Aorta (tissue), 5 donors: ENCODE data around the gene CNIH1. TPM values are rescaled to one million over a fixed set of nuclear protein-coding genes. Genes with fewer than 3 reads are reported as not detected.

Experiments
- ATAC-seq: fragments of 200-7000 bp; cut with Tn5 transposase; one replicate; pipeline ENCODE4 v1.9.1; 2022; ENCODE audit warnings: moderate library complexity; ENCODE audit not compliant: low FRiP score
- DNase-seq, 2 donors: peaks; one replicate each; pipeline ENCODE4 v3.0.0-alpha.2; 2020
- H3K27ac ChIP-seq, 2 donors: one replicate each; pipeline ENCODE4 v1.5.1; 2013; ENCODE audit warnings: low read length in 2 of 2, mild to moderate bottlenecking in 2 of 2, moderate library complexity in 2 of 2, control low read depth in 1 of 2, inconsistent platforms in 1 of 2, low read depth in 1 of 2
- H3K27me3 ChIP-seq, 2 donors: one replicate each; pipeline ENCODE4 v1.6.1; 2013; ENCODE audit warnings: control low read depth in 1 of 2, low read length in 1 of 2, mild to moderate bottlenecking in 1 of 2, moderate library complexity in 1 of 2; ENCODE audit not compliant: insufficient read depth in 2 of 2, control insufficient read depth in 1 of 2
- H3K36me3 ChIP-seq, 2 donors: one replicate each; pipeline ENCODE4 v1.6.1; 2013; ENCODE audit warnings: control low read depth in 1 of 2, low read length in 1 of 2, mild to moderate bottlenecking in 1 of 2; ENCODE audit not compliant: insufficient read depth in 2 of 2, control insufficient read depth in 1 of 2
- H3K4me1 ChIP-seq, 2 donors: one replicate each; pipeline ENCODE4 v1.6.1; 2013; ENCODE audit warnings: low read length in 2 of 2, control low read depth in 1 of 2, mild to moderate bottlenecking in 1 of 2, moderate library complexity in 1 of 2; ENCODE audit not compliant: insufficient read depth in 2 of 2, control insufficient read depth in 1 of 2
- H3K4me3 ChIP-seq, 2 donors: one replicate each; pipeline ENCODE4 v1.5.1; 2013; ENCODE audit warnings: low read length in 2 of 2, control low read depth in 1 of 2, mild to moderate bottlenecking in 1 of 2
- H3K9me3 ChIP-seq: one replicate; pipeline ENCODE4 v1.6.1; 2013; ENCODE audit warnings: mild to moderate bottlenecking, low read length; ENCODE audit not compliant: control insufficient read depth
- WGBS, 2 donors: extraction: QIAGEN DNeasy Blood & Tissue Kit; methylation state at CpG; one replicate each; pipeline ENCODE4 v1.1.7; 2013; 5-methylcytosine and 5-hydroxymethylcytosine counted together
- intact Hi-C, 2 donors: fragments of 100-400 bp; cut with DNase I; formaldehyde crosslinking; loops; one replicate each; pipeline versions ENCODE4 v1.14.2 to v1.15.0; 2022
- polyA plus RNA-seq, 2 donors: library from polyadenylated mRNA; stranded (reverse); fragments of 200-250 nt; gene quantifications; one replicate each; pipeline ENCODE4 v1.2.3, GENCODE V29; 2013
- total RNA-seq, 2 donors: library from RNA; stranded (reverse); fragmentation: NEBNext Ultra II Directional; extraction: Animal tissue kit (Norgen Biotek cat#: 25700); gene quantifications; one replicate each; pipeline ENCODE4 v1.2.1, GENCODE V29; 2021
- donor health status: healthy with polysubstance abuse.
- donor health status: Bipolar disorder and iron deficiency.
- donor health status: DM: no; HTN: no; CAD: no.
- donor health status: DM: no; HTN: no; CAD: no.
- donor health status: DM: yes; HTN: yes; CAD: no.

CNIH1 gene
- total and polyA plus RNA-seq, 4 donors, result 83.3 to 92.3 (median 88.8) TPM

DNA sequence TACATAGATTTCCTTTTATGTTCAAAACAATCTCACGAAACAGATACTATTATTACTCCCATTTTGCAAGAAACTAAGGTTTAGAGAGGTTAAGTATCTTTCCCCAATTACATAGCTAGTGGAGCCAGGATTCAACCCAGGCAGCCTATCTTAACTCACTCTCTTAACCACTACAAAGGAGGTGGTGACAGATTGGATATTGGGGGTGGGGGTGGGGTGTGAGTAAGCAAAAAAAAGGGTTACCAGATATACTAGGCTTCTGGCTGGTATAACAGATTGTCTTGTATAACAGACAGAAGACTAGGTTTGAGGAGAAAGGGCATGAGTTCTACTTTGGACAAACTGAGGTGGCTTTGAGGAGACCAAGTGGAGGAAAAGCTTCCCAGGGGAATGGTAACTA, 45.5 kb upstream of the CNIH1 start:
- Histone ChIP-seq H3K27ac (no peak overlapping the region), H3K4me1 (peaks cover 0 to 2% of the 10 kb centered on the region in 2 donors), H3K4me3 (no peak overlapping the region), H3K9me3 (no peaks in the 10 kb centered on the region), H3K27me3 (no peaks in the 10 kb centered on the region), H3K36me3 (no peaks in the 10 kb centered on the region)
- no peak for ATAC-seq
- no peak for DNase-seq
- intact Hi-C loops, result no loop called here
- WGBS, 2 donors, result 89 to 92% methylated on average over 1 of the region's 1 CpG

DNA sequence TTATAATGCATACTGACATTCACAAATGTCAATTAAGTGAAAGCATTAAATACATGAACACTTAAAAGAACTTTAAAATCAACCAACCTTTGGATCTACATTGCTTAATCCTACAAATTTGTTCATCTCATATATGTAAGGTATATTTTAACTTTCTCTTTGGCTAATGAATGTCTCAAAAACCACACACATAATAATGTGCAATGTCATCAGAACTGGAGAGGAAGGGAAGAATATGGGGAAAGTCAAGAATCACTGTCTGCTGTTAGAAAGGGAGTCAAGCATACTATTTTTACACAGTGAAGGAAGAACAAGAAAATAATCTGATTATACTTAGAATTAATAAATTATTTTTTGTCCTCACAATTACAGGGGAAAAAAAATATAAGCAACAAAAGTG, 42.7 kb upstream of the CNIH1 start:
- no peaks in the 10 kb centered on the region for H3K9me3 ChIP-seq
- no peak for ATAC-seq
- intact Hi-C loops, result no loop called here
- no peaks in the 10 kb centered on the region for H3K27me3 ChIP-seq
- H3K27ac ChIP-seq, result no peak overlapping the region
- H3K4me3 ChIP-seq, result no peak overlapping the region
- no peak for DNase-seq
- peaks cover 0 to 2% of the 10 kb centered on the region in 2 donors for H3K4me1 ChIP-seq
- peaks cover 0 to under 1% of the 10 kb centered on the region in 2 donors for H3K36me3 ChIP-seq

DNA sequence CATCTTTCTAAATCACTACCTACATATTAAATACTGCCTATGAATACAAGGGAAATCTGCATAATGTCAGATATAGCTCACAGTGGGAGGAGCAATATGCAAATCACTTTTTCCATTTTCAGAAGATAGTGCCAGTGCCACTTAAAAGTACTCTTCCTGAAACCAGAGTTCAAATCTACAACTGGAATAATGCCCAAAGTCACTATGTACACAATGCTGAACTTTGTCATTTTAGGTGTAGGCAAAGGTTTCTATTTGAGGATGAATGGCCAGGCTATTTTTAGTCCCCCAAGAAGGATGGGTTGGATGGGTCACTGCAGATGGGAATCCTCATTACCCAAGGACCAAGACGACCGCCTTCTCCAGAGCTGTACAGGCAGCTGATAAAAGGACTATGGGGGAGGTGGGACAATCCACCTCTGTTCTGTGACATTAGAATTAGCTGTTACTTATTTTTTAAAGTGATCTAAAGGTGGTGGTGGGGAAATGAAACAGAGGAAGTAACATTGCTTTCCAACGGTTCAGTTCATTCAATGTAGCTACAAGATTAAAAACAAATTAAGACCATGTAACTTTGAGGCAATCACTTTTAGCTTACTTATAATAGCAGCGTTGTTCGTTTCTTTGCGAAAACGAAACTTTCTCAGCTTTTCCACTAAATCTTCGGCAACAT, 42.0 kb upstream of the CNIH1 start:
- Histone ChIP-seq H3K27ac (no peak overlapping the region), H3K4me1 (peaks cover 0 to 2% of the 10 kb centered on the region in 2 donors), H3K36me3 (peaks cover 2 to 5% of the 10 kb centered on the region in 2 donors), H3K27me3 (no peaks in the 10 kb centered on the region), H3K4me3 (no peak overlapping the region), H3K9me3 (no peaks in the 10 kb centered on the region)
- WGBS, 2 donors, result 86 to 90% methylated on average over 8 of the region's 8 CpGs
- DNase-seq, result no peak
- intact Hi-C loops, result no loop called here
- ATAC-seq, result no peak

DNA sequence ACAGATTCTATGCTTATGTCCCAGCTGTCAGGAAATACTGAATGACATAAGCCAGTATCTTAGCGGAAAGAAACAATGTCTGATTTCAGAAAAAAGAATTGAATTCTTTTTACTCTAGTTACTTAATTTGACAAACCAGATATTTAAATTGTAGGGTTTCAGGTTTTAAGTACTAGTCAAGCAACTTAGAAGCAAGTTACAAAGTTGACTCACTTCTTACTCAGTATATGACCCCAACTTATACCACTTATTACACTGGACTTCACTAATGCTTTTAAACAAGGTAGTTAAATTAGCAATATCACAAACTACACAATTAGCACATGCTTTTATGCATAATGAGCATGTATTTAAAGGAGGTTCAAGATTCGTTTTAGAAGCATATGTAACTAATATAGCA, 40.5 kb upstream of the CNIH1 start:
- H3K4me1 ChIP-seq, result peaks cover 0 to under 1% of the 10 kb centered on the region in 2 donors
- 90 to 93% methylated on average over 2 of the region's 2 CpGs for WGBS, 2 donors

DNA sequence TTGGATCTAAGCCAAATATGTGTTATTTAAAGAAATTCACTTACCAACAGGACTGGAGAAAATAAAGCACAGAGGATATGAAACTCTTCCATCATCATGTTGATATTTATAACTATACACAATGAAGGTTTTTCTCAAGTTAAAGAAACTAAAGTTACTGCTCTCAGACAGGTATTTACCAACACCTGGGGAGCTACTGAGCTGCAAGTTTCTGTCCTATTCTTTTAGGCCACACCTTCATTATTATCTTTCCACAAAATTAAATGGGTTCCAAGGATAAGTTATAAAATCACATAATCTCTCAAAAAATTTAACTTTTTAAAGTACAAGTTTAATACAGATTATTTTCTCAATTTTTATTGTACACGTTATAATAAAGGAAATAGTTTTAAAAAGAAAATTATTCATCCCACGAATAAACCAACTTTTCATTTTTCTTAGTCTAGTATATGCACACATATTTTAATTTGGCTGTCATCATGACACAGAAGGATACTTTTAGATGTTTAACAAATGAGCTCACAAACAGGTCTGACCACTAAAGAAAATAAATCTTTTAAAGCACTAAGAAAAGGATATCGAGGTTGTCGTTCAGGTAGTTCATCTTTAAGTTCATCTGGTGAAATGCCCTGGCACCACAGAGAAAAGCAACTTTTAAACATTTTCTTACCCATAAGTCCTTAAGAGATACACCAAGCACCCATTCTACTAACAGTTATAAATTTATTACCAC, 39.8 kb upstream of the CNIH1 start:
- WGBS, 2 donors, result 78 to 84% methylated on average over 4 of the region's 4 CpGs
- DNase-seq (no peak), ATAC-seq (no peak)
- H3K4me3 ChIP-seq, result no peak overlapping the region
- intact Hi-C loops, result no loop called here
- no peaks in the 10 kb centered on the region for H3K27me3 ChIP-seq
- H3K4me1 ChIP-seq, result no peaks in the 10 kb centered on the region
- no peak overlapping the region for H3K27ac ChIP-seq
- H3K36me3 ChIP-seq, result peaks cover 2 to 5% of the 10 kb centered on the region in 2 donors
- no peaks in the 10 kb centered on the region for H3K9me3 ChIP-seq

More for the DNA sequence above, 40.5 kb upstream of the CNIH1 start:
- intact Hi-C loops, result no loop called here
- Histone ChIP-seq H3K27ac (no peak overlapping the region), H3K27me3 (no peaks in the 10 kb centered on the region), H3K4me3 (no peak overlapping the region), H3K36me3 (peaks cover 2 to 5% of the 10 kb centered on the region in 2 donors), H3K9me3 (no peaks in the 10 kb centered on the region)
- no peak for DNase-seq
- ATAC-seq, result no peak

DNA sequence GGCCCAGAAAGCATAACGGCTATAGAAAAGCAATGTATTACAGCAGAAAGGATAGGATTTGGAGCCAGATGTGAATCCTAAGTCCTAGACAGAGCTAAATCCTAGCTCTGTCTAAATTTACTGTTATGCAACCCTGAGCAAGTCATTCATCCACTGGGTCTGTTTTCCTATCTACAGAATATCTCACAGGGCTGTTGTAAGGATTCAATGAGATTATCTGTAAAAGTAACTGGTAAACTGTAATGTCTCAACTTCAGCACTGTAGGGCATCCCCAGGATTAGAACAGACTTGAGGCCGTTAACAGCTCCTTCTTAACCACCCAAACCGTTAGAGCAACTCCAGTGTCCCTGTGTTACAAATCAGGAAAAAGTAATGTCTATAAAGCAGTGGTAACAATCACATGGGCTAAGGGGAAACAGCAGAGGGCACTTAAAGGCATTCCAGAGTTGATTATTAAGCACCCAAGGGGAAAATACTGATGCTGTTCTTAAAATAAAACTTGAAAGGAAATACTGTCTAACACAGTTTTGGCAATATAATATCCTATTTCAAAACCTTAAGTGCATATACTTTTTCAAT, 37.6 kb upstream of the CNIH1 start:
- intact Hi-C loops, result no loop called here
- Histone ChIP-seq H3K27me3 (no peaks in the 10 kb centered on the region), H3K36me3 (peaks cover 2 to 5% of the 10 kb centered on the region in 2 donors), H3K27ac (no peak overlapping the region), H3K4me1 (no peaks in the 10 kb centered on the region), H3K4me3 (no peak overlapping the region), H3K9me3 (no peaks in the 10 kb centered on the region)
- DNase-seq, result no peak
- 75 to 81% methylated on average over 3 of the region's 3 CpGs for WGBS, 2 donors
- ATAC-seq, result no peak

DNA sequence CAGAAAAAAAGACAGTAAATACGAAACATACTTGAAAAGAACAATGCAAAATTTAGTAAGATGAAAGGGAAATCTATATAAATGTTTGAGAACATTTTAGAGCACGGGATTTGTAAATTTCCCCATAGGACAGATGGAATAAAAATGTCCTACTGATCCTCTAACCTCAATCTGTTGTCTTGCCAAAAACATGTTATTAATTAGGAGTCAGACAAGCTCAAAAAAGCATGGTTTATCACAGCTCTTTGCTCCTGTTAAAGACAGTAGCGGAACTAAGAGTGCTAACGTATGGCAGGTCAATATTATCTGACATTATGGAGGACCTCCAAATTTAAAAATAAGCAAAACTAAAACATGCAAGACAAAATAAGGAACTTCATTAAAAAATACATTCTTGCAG, 34.7 kb upstream of the CNIH1 start:
- Histone ChIP-seq H3K4me3 (no peak overlapping the region), H3K27me3 (no peaks in the 10 kb centered on the region), H3K9me3 (no peaks in the 10 kb centered on the region), H3K36me3 (peaks cover 4 to 5% of the 10 kb centered on the region in 2 donors), H3K4me1 (peaks cover 0 to 3% of the 10 kb centered on the region in 2 donors), H3K27ac (no peak overlapping the region)
- intact Hi-C loops, result no loop called here
- DNase-seq, result no peak
- ATAC-seq, result no peak
- 91 to 93% methylated on average over 4 of the region's 4 CpGs for WGBS, 2 donors

DNA sequence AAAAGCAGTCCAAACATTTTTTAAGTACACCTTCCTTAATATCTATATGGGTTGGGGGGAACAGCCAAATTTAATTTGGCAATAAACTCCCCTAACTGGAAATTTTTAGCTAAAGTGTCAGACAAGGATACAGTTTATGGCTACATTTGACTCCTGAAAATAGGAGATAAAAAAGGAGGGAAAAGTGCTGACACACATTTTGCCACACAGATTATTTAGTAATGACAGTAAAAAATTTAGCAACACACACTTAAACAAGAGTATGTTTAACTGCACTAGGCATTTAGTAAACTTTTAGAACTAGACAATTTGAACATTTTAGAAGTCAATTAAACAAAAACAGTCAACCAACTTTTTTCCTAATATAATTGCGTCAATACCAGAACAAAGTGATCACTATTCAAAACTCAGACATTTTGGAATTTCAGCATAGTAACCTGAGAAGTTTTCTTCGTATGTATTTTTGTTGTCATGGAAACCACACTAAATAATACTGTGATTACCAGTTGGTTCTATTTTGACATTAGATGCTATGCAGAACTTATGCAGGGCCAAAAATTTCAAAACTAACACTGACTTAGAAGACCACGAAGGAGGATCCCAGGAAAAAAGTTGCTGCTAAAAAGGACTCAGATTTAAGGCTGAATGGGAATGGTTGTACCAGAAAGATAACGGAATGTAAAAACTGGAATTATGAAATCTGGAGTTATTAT, 34.2 kb upstream of the CNIH1 start:
- DNase-seq (no peak), ATAC-seq (no peak)
- peaks cover 4 to 5% of the 10 kb centered on the region in 2 donors for H3K36me3 ChIP-seq
- H3K27me3 ChIP-seq, result no peaks in the 10 kb centered on the region
- intact Hi-C loops, result no loop called here
- peaks cover 2 to 5% of the 10 kb centered on the region in 2 donors for H3K4me1 ChIP-seq
- no peak overlapping the region for H3K4me3 ChIP-seq
- WGBS, 2 donors, result 46 to 51% methylated on average over 4 of the region's 4 CpGs
- no peak overlapping the region for H3K27ac ChIP-seq
- H3K9me3 ChIP-seq, result no peaks in the 10 kb centered on the region
